HG02763 (cell line): ENCODE measurements around the gene CEP44.

Experiments used
- ATAC-seq: cut with Tn5 transposase; IDR thresholded peaks from one replicate; pipeline ENCODE4 v1.9.1; 2021; ENCODE audit warnings: mild to moderate bottlenecking, moderate library complexity; ENCODE audit not compliant: unreplicated experiment

The CEP44 gene

DNA sequence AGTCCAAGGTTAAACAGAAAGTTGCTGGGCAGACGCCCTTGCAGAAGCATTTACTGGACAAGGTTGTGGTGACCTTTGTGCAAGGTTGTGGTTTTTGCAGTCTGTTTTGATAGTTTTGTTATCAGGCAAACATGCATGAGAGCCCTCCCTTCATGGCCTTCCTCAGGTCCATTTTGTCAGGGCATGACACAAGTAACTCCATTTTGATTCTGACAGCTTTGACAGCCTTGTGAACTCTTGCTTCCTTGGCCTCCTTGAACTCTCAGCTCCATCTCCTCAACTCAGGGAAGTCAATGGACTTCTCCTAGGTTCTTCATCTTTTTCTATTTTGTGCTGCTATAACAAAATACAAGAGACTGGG, 97.7 kb downstream of the CEP44 start:
- ATAC-seq, result no peak
